Skeletal muscle satellite cell (primary cell): ENCODE measurements around the gene TRNAU1AP.
A peak's percentile ranks its signal among the peaks of the same experiment; 100 is the strongest.
"Not testable (repeated sequence)": the region's sequence is repeated elsewhere in the genome, so short reads cannot be mapped to it uniquely, and the experiment has no call there.

ENCODE experiments used
- H3K27me3 ChIP-seq: 2 replicates; pipeline ENCODE4 v1.7.0; 2013; ENCODE audit warnings: low read length; ENCODE audit not compliant: control insufficient read depth, insufficient read depth
- H3K36me3 ChIP-seq: 2 replicates; pipeline ENCODE4 v1.7.0; 2013; ENCODE audit warnings: mild to moderate bottlenecking, control low read depth, low read length; ENCODE audit not compliant: insufficient read depth
- H3K4me1 ChIP-seq: 2 replicates; pipeline ENCODE4 v1.7.0; 2013; ENCODE audit warnings: low read length; ENCODE audit not compliant: control insufficient read depth, insufficient read depth
- H3K4me2 ChIP-seq: 2 replicates; pipeline ENCODE4 v1.7.0; 2013; ENCODE audit warnings: mild to moderate bottlenecking, low read length
- H3K4me3 ChIP-seq: 2 replicates; pipeline ENCODE4 v1.7.0; 2013; ENCODE audit warnings: low read length
- H3K9ac ChIP-seq: 2 replicates; pipeline ENCODE4 v1.7.0; 2013; ENCODE audit warnings: mild to moderate bottlenecking, low read depth, low read length, moderate library complexity
- H3K9me3 ChIP-seq: replicated peaks from 2 replicates; pipeline ENCODE4 v1.7.0; 2013; ENCODE audit warnings: mild to moderate bottlenecking, control low read depth, low read length

TRNAU1AP gene

DNA sequence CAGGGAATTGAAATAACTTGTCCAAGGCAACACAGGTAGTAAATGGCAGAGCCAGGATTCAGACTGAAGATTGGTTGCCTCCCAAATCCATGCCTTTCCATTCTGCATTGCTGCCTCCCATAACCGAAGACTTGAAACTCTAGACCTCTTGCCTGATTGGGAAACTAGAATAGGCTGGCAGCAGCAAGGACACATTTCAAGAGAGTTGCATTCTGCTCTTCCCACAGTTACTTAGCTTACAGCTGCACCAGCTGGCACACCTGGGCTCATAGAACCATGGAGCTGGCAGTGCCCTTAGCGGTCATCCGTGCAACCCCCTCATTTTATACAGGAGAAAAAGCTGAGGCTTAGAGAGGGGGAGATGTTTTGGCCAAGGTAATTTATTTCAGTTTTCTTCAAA, 8.0 kb downstream of the TRNAU1AP start:
- Histone ChIP-seq H3K9ac (no peak overlapping the region), H3K4me2 (no peak overlapping the region), H3K4me1 (no peaks in the 10 kb centered on the region), H3K4me3 (no peak overlapping the region), H3K27me3 (no peaks in the 10 kb centered on the region), H3K9me3 (no peaks in the 10 kb centered on the region), H3K36me3 (peaks cover 45% of the 10 kb centered on the region)

GRCh38 chr1:28564310-28564709, 11.4 kb downstream of the TRNAU1AP start:
- no peak overlapping the region for H3K4me2 ChIP-seq
- no peak overlapping the region for H3K9ac ChIP-seq
- peaks cover 53% of the 10 kb centered on the region for H3K36me3 ChIP-seq
- no peaks in the 10 kb centered on the region for H3K4me1 ChIP-seq
- H3K9me3 ChIP-seq: no peaks in the 10 kb centered on the region
- H3K27me3 ChIP-seq: no peaks in the 10 kb centered on the region
- H3K4me3 ChIP-seq: no peak overlapping the region

- Histone ChIP-seq H3K4me2 (no peak overlapping the region), H3K4me3 (no peak overlapping the region), H3K36me3 (peaks cover 47% of the 10 kb centered on the region), H3K9ac (no peak overlapping the region), H3K4me1 (no peaks in the 10 kb centered on the region), H3K9me3 (no peaks in the 10 kb centered on the region), H3K27me3 (no peaks in the 10 kb centered on the region)
These were observed 12.2 kb downstream of the TRNAU1AP start for GRCh38 chr1:28565040-28565439.

GRCh38 chr1:28565726-28566125, 12.8 kb downstream of the TRNAU1AP start:
- Histone ChIP-seq H3K4me1 (no peaks in the 10 kb centered on the region), H3K9ac (no peak overlapping the region), H3K9me3 (no peaks in the 10 kb centered on the region), H3K36me3 (peaks cover 42% of the 10 kb centered on the region), H3K27me3 (no peaks in the 10 kb centered on the region), H3K4me3 (no peak overlapping the region), H3K4me2 (no peak overlapping the region)

- no peaks in the 10 kb centered on the region for H3K4me1 ChIP-seq
- peaks cover 43% of the 10 kb centered on the region for H3K36me3 ChIP-seq
- H3K4me2 ChIP-seq: no peak overlapping the region
- H3K4me3 ChIP-seq: no peak overlapping the region
- no peak overlapping the region for H3K9ac ChIP-seq
- no peaks in the 10 kb centered on the region for H3K27me3 ChIP-seq
- no peaks in the 10 kb centered on the region for H3K9me3 ChIP-seq
These were observed 14.0 kb downstream of the TRNAU1AP start for GRCh38 chr1:28566931-28567330.

DNA sequence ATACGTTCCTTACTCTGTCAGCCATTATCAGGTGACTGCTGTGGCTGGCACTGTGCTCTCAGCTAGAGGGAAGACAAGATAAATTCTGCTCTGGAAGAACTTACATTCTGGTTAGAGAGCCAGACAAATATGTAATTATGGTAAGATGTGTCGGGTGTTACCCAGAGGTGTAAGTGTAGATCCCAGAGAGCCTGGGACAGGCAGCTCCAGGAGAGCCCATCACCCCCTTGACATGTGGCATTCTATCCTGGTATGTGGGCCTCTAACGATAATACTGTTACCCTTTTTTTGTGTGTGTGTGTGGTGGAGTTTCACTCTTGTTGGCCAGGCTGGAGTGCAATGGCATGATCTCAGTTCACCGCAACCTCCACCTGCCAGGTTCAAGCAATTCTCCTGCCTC, 19.0 kb downstream of the TRNAU1AP start:
- Histone ChIP-seq H3K9me3 (no peaks in the 10 kb centered on the region), H3K27me3 (no peaks in the 10 kb centered on the region), H3K4me1 (no peaks in the 10 kb centered on the region), H3K36me3 (peaks cover 31% of the 10 kb centered on the region), H3K4me2 (no peak overlapping the region), H3K4me3 (no peak overlapping the region), H3K9ac (no peak overlapping the region)

DNA sequence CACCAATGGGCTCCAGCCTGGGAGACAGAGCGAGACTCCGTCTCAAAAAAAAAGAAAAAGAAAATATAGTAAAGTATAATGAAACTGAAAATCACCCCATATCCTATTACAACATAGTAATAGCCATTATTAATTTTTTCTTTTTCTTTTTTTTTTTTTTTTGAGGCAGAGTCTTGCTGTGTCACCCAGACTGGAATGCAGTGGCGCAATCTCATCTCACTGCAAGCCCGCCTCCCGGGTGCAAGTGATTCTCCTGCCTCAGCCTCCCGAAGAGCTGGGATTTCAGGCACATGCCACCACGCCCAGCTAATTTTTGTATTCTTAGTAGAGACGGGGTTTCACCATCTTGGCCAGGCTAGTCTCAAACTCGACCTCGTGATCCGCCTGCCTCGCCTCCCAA, 20.0 kb downstream of the TRNAU1AP start:
- H3K4me1 ChIP-seq, H3K4me3 ChIP-seq, H3K27me3 ChIP-seq, H3K9me3 ChIP-seq, H3K4me2 ChIP-seq, H3K9ac ChIP-seq: not testable (repeated sequence)
- peaks cover 32% of the 10 kb centered on the region for H3K36me3 ChIP-seq

GRCh38 chr1:28573564-28573963, 20.7 kb downstream of the TRNAU1AP start:
- Histone ChIP-seq H3K27me3 (no peaks in the 10 kb centered on the region), H3K9me3 (no peaks in the 10 kb centered on the region), H3K9ac (no peak overlapping the region), H3K36me3 (peaks cover 32% of the 10 kb centered on the region), H3K4me3 (no peak overlapping the region), H3K4me2 (no peak overlapping the region), H3K4me1 (no peaks in the 10 kb centered on the region)

- peaks cover 15% of the 10 kb centered on the region for H3K4me1 ChIP-seq
- no peaks in the 10 kb centered on the region for H3K27me3 ChIP-seq
- H3K9ac ChIP-seq: no peak overlapping the region
- no peak overlapping the region for H3K4me2 ChIP-seq
- no peaks in the 10 kb centered on the region for H3K9me3 ChIP-seq
- H3K36me3 ChIP-seq: peaks cover 41% of the 10 kb centered on the region
- H3K4me3 ChIP-seq: no peak overlapping the region
These were observed 24.3 kb downstream of the TRNAU1AP start for GRCh38 chr1:28577052-28577678.

- Histone ChIP-seq H3K36me3 (peaks cover 41% of the 10 kb centered on the region), H3K4me3 (no peak overlapping the region), H3K4me2 (no peak overlapping the region), H3K9ac (no peak overlapping the region), H3K27me3 (no peaks in the 10 kb centered on the region), H3K9me3 (no peaks in the 10 kb centered on the region), H3K4me1 (peaks cover 19% of the 10 kb centered on the region)
These were observed 25.1 kb downstream of the TRNAU1AP start for GRCh38 chr1:28577738-28578536.

- peaks cover 39% of the 10 kb centered on the region for H3K36me3 ChIP-seq
- H3K27me3 ChIP-seq: no peaks in the 10 kb centered on the region
- peaks cover 19% of the 10 kb centered on the region for H3K4me1 ChIP-seq
- H3K9ac ChIP-seq: no peak overlapping the region
- H3K9me3 ChIP-seq: no peaks in the 10 kb centered on the region
- peak overlapping the region; percentile 95 for H3K4me2 ChIP-seq
- no peak overlapping the region for H3K4me3 ChIP-seq
These were observed 25.9 kb downstream of the TRNAU1AP start for GRCh38 chr1:28578696-28579218.
